Endothelial cell of umbilical vein (primary cell): ENCODE data around the gene ATP6V1D. TPM values are rescaled to one million over a fixed set of nuclear protein-coding genes. Genes with fewer than 3 reads are reported as not detected.
"Not testable (repeated sequence)": the region's sequence is repeated elsewhere in the genome, so short reads cannot be mapped to it uniquely, and the experiment has no call there.

Source experiments
- Bru-seq: library from RNA; stranded (reverse); fragments of 400-500 nt; gene quantifications from one replicate; lab custom pipeline; 2021; lab: Mats Ljungman, UMichigan
- BruChase-seq, 2 experiments: library from RNA; stranded (reverse); fragments of 400-500 nt; gene quantifications; one replicate each; lab custom pipeline; 2021; lab: Mats Ljungman, UMichigan
- BruUV-seq: library from RNA; stranded (reverse); fragments of 400-500 nt; replicated peaks from 2 replicates; lab custom pipeline; 2021; lab: Mats Ljungman, UMichigan
- CTCF ChIA-PET: fragments of 300-600, 350-600 bp; sonication (Branson Sonifier 250); formaldehyde crosslinking; loops from one replicate; lab custom pipeline; 2021; ENCODE audit warnings: antibody characterized with exemption, inconsistent platforms; lab: Charles Lee
- POLR2A ChIA-PET: fragments of 300-600, 350-600 bp; sonication (Branson Sonifier 250); formaldehyde crosslinking; loops from one replicate; lab custom pipeline; 2021; ENCODE audit warnings: antibody characterized with exemption, inconsistent platforms; lab: Charles Lee
- DNase-seq: peaks from one replicate; pipeline ENCODE4 v3.0.0-alpha.2; 2011; ENCODE audit warnings: low read depth, low spot score
- FAIRE-seq: peaks from 2 replicates; lab custom pipeline; 2011; peaks lifted over from hg19 to GRCh38; lab: Jason Lieb, UNC
- H2AFZ ChIP-seq: 2 replicates; pipeline ENCODE4 v1.6.0; 2012; ENCODE audit warnings: low read depth, low read length, control low read depth, inconsistent platforms
- H3K27ac ChIP-seq: 2 replicates; pipeline ENCODE4 v1.5.1; 2011; ENCODE audit warnings: low read depth, mild to moderate bottlenecking, control low read depth, low read length, moderate library complexity; ENCODE audit not compliant: insufficient read depth
- H3K27me3 ChIP-seq, 2 experiments: 2 replicates each; pipeline versions ENCODE4 v1.6.0 to v1.6.1; 2011; ENCODE audit warnings: low read length in 2 of 2, mixed read lengths in 1 of 2; ENCODE audit not compliant: control insufficient read depth in 2 of 2, insufficient read depth in 2 of 2
- H3K36me3 ChIP-seq, 2 experiments: 2 replicates in 1 of 2; 3 replicates in 1 of 2; pipeline ENCODE4 v1.5.1; 2011; ENCODE audit warnings: low read length in 2 of 2, mild to moderate bottlenecking in 1 of 2, moderate library complexity in 1 of 2; ENCODE audit not compliant: control insufficient read depth in 2 of 2, insufficient read depth in 2 of 2; ENCODE audit errors: extremely low read depth in 1 of 2
- H3K4me1 ChIP-seq: 3 replicates; pipeline ENCODE4 v1.5.1; 2011; ENCODE audit warnings: mild to moderate bottlenecking, low read length; ENCODE audit not compliant: control insufficient read depth, insufficient read depth; ENCODE audit errors: extremely low read depth
- H3K4me2 ChIP-seq: 2 replicates; pipeline ENCODE4 v1.6.1; 2011; ENCODE audit warnings: low read length, control low read depth, mixed read lengths; ENCODE audit not compliant: insufficient read depth
- H3K4me3 ChIP-seq, 3 experiments: fragments of 200-600 bp in 1 of 3; sonication (generic), shearing (Covaris generic) in 1 of 3; replicated peaks in 1 of 3; 2 replicates each; pipeline ENCODE4 v1.5.1; 2011 to 2016; ENCODE audit warnings: control low read depth in 3 of 3, low read length in 3 of 3, mild to moderate bottlenecking in 2 of 3, inconsistent platforms in 1 of 3, low read depth in 1 of 3, moderate library complexity in 1 of 3; ENCODE audit not compliant: insufficient read depth in 1 of 3
- H3K79me2 ChIP-seq: 2 replicates; pipeline ENCODE4 v1.6.0; 2012; ENCODE audit warnings: low read length, inconsistent platforms; ENCODE audit not compliant: control insufficient read depth, insufficient read depth
- H3K9ac ChIP-seq: replicated peaks from 2 replicates; pipeline ENCODE3; 2011; ENCODE audit warnings: low read length, control low read depth; ENCODE audit not compliant: insufficient read depth; ENCODE audit errors: extremely low read depth
- H3K9me1 ChIP-seq: replicated peaks from 3 replicates; pipeline ENCODE4 v1.6.0; 2011; ENCODE audit warnings: mild to moderate bottlenecking, low read length; ENCODE audit not compliant: control insufficient read depth, insufficient read depth; ENCODE audit errors: extremely low read depth
- H3K9me3 ChIP-seq: replicated peaks from 2 replicates; pipeline ENCODE4 v1.5.1; 2012; ENCODE audit warnings: low read length, inconsistent platforms; ENCODE audit not compliant: control insufficient read depth, insufficient read depth
- H4K20me1 ChIP-seq: replicated peaks from 2 replicates; pipeline ENCODE3; 2011; ENCODE audit warnings: mild to moderate bottlenecking, low read length; ENCODE audit not compliant: control insufficient read depth, insufficient read depth; ENCODE audit errors: extremely low read depth
- CTCF ChIP-seq, 2 donors: IDR thresholded peaks; 1 replicate in 1 of 2; 2 replicates in 1 of 2; pipeline ENCODE4 v1.5.1; 2011; ENCODE audit warnings: low read length in 2 of 2, mild to moderate bottlenecking in 2 of 2, moderate library complexity in 2 of 2, control low read depth in 1 of 2, inconsistent platforms in 1 of 2, low read depth in 1 of 2; ENCODE audit not compliant: insufficient read depth in 1 of 2; ENCODE audit errors: extremely low read depth in 1 of 2
- EZH2 ChIP-seq: IDR thresholded peaks from 2 replicates; pipeline ENCODE4 v1.6.1; 2012; ENCODE audit warnings: borderline replicate concordance, low read depth, mild to moderate bottlenecking, moderate library complexity, low read length, inconsistent platforms; ENCODE audit not compliant: severe bottlenecking
- FOS ChIP-seq: IDR thresholded peaks from 2 replicates; pipeline ENCODE4 v1.6.1; 2011; ENCODE audit warnings: mild to moderate bottlenecking, low read length, moderate library complexity, borderline replicate concordance; ENCODE audit not compliant: insufficient read depth
- GATA2 ChIP-seq: IDR thresholded peaks from 2 replicates; pipeline ENCODE4 v1.7.0; 2011; ENCODE audit warnings: low read depth, mild to moderate bottlenecking, moderate library complexity, mixed read lengths, low read length; ENCODE audit not compliant: insufficient read length, insufficient read depth
- JUN ChIP-seq: IDR thresholded peaks from 2 replicates; pipeline ENCODE4 v1.6.1; 2011; ENCODE audit warnings: borderline replicate concordance, low read depth; ENCODE audit not compliant: insufficient read length, insufficient read depth
- MAX ChIP-seq: IDR thresholded peaks from 2 replicates; pipeline ENCODE4 v1.6.1; 2011; ENCODE audit not compliant: insufficient read depth, insufficient read length
- MYC ChIP-seq: IDR thresholded peaks from one replicate; pipeline ENCODE4 v1.6.1; 2011; ENCODE audit warnings: mild to moderate bottlenecking, low read depth, low read length
- POLR2A ChIP-seq: IDR thresholded peaks from 2 replicates; pipeline ENCODE4 v1.6.1; 2012; ENCODE audit warnings: low read depth, mild to moderate bottlenecking, control low read depth, low read length
- POLR2AphosphoS5 ChIP-seq: IDR thresholded peaks from 2 replicates; pipeline ENCODE4 v1.6.1; 2012; ENCODE audit warnings: low read depth, mild to moderate bottlenecking, control low read depth, low read length, moderate library complexity; ENCODE audit not compliant: insufficient read depth
- dilution Hi-C: fragments of 300-500 bp; cut with MboI; formaldehyde crosslinking; loops from one replicate; pipeline ENCODE4 v1.15.0; 2019; ENCODE audit warnings: low sequenced_read_pairs; ENCODE audit not compliant: extremely low pct_ligation_motif_present
- intact Hi-C: fragments of 100-400 bp; cut with micrococcal nuclease; formaldehyde crosslinking; loops from one replicate; pipeline ENCODE4 v1.10.0; 2022
- long read RNA-seq: library from polyadenylated mRNA; stranded (forward); transcript quantifications from one replicate; pipeline ENCODE4 v2.0.0, GENCODE V29; 2021
- polyA minus RNA-seq, 3 experiments: library from RNA; depleted of rRNA, polyadenylated mRNA; stranded (reverse); fragments of >200 nt; gene quantifications; 1 replicate in 1 of 3; 2 replicates in 2 of 3; pipeline ENCODE4 v1.2.3, GENCODE V29; 2011
- polyA plus RNA-seq, 4 experiments: library from polyadenylated mRNA; depleted of rRNA in 3 of 4; stranded (reverse) in 3 of 4; unstranded in 1 of 4; fragments of >200 nt; gene quantifications; 2 replicates each; pipeline versions ENCODE4 v1.2.1 to v1.2.3, GENCODE V29; 2011 to 2012; ENCODE audit warnings: missing spikeins in 1 of 4
- total RNA-seq: library from RNA; stranded (reverse); gene quantifications from 2 replicates; pipeline ENCODE4 v1.2.3, GENCODE V29; 2021

ATP6V1D gene
- total RNA-seq = 60.7 and 63.1 TPM in 2 replicates
- 27.8 and 28.6 TPM in 2 replicates for polyA plus RNA-seq
- polyA plus RNA-seq (2011; cell fraction: cytosol; rRNA removed) = 33.2 and 33.3 TPM in 2 replicates
- polyA plus RNA-seq (2011; cell fraction: nucleus; rRNA removed) = 21.0 and 26.0 TPM in 2 replicates
- 60.6 and 80.7 TPM in 2 replicates for polyA plus RNA-seq (2012)
- polyA minus RNA-seq = 37.5 and 41.0 TPM in 2 replicates
- 39.0 TPM for polyA minus RNA-seq (2011; cell fraction: cytosol; rRNA and poly(A)+ RNA removed)
- polyA minus RNA-seq (2011; cell fraction: nucleus; rRNA and poly(A)+ RNA removed) = 61.0 and 63.1 TPM in 2 replicates
- percentile 81 among the genes with signal in this experiment for Bru-seq, nascent RNA
- percentile 83 among the genes with signal in this experiment for BruChase-seq, experiment 1, labeled RNA remaining after a 6-hour chase
- BruChase-seq, experiment 2, labeled RNA remaining after a 2-hour chase = percentile 76 among the genes with signal in this experiment
- long read RNA-seq, transcript ATP6V1D-201 (9 exons, 1,845 nt) = major isoform, 150 of 162 reads
- long read RNA-seq, partial matches to known transcripts = 1 of 162 reads
- long read RNA-seq, other reads (novel, unspliced or antisense) = 11 of 162 reads

GRCh38 chr14:67359775-67360469, at the start of gene ATP6V1D, which contains the start of gene EIF2S1:
ATP6V1D (minus strand) TSS chr14:67359804; CDS start chr14:67359698, 106 bp downstream.
EIF2S1 (plus strand) TSS chr14:67360328; CDS start chr14:67364768, 4,440 bp downstream.
- TF ChIP-seq MYC = peak; percentile 73
- TF ChIP-seq POLR2A = peak; percentile 75
- TF ChIP-seq POLR2AphosphoS5 = peak; percentile 77
- TF ChIP-seq JUN = no peak
- no peak for TF ChIP-seq GATA2
- peak; percentile 81 to 98 for TF ChIP-seq CTCF (IDR thresholded peaks at IDR 0.05; ENCODE audit: extremely low read depth in 1 of 2, insufficient read depth in 1 of 2, low read depth in 1 of 2, low read length in 2 of 2)
- peak; percentile 89 for TF ChIP-seq MAX
- no peak for TF ChIP-seq FOS
- no peak for TF ChIP-seq EZH2
- BruUV-seq = no TSS peak
- FAIRE-seq (peak; percentile 93), DNase-seq (peak; percentile 99)
- peak within 1 kb of the TSS; percentile 99 for H3K9ac ChIP-seq
- no peaks in the 10 kb centered on the region for H3K27me3 ChIP-seq
- peak within 1 kb of the TSS; percentile 96 for H3K27ac ChIP-seq
- POLR2A ChIA-PET = interaction anchor here (0.9 kb wide), 1 partner anchor 335 kb away, joined by 4 read pairs; the partner anchor contains the start of gene RDH11
- intact Hi-C loops (loop anchor here (1.0 to 10.0 kb wide), 7 partner anchors 54 to 853 kb away; partner anchors contain the start of genes GPHN, PALS1 and RDH11), dilution Hi-C loops (no loop called here)
- peak within 1 kb of the TSS; percentile 75 to 83 (median 83) for H3K4me3 ChIP-seq
- CTCF ChIA-PET = interaction anchor here (0.7 to 2.1 kb wide), 34 partner anchors 9 to 852 kb away, joined by 3 to 19 read pairs (median 4); partner anchors contain the start of genes GPHN, RDH11 and ZFYVE26
- no peaks in the 10 kb centered on the region for H3K36me3 ChIP-seq
- no peaks in the 10 kb centered on the region for H3K9me1 ChIP-seq
- H3K4me1 ChIP-seq = peaks cover 35% of the 10 kb centered on the region
- no peaks in the 10 kb centered on the region for H3K9me3 ChIP-seq
- H3K79me2 ChIP-seq = peaks cover 92% of the 10 kb centered on the region
- peak within 1 kb of the TSS; percentile 88 for H3K4me2 ChIP-seq
- H2AFZ ChIP-seq = peak within 1 kb of the TSS; percentile 86
- H4K20me1 ChIP-seq = no peaks in the 10 kb centered on the region

- H3K27ac ChIP-seq, FAIRE-seq, H3K9me1 ChIP-seq, H3K79me2 ChIP-seq, H3K4me3 ChIP-seq, POLR2A ChIA-PET, BruUV-seq, H3K27me3 ChIP-seq, dilution Hi-C loops, H3K4me1 ChIP-seq, H4K20me1 ChIP-seq, H3K4me2 ChIP-seq, H3K9me3 ChIP-seq, DNase-seq, H3K36me3 ChIP-seq, intact Hi-C loops, H3K9ac ChIP-seq, H2AFZ ChIP-seq: not testable (repeated sequence)
- CTCF ChIA-PET = interaction anchor here (1.3 kb wide), 1 partner anchor 48 kb away, joined by 4 read pairs; the partner anchor contains the start of genes ATP6V1D and EIF2S1
Measured at GRCh38 chr14:67408122-67408801, 48.7 kb upstream of the ATP6V1D start.
